ENCODE data around the gene FAM153A. TPM values are rescaled to one million over a fixed set of nuclear protein-coding genes. Genes with fewer than 3 reads are reported as not detected.
"Not testable (repeated sequence)": the region's sequence is repeated elsewhere in the genome, so short reads cannot be mapped to it uniquely, and the experiment has no call there.

FAM153A gene
- total RNA-seq, 4 donors from 2014 or later = 2.1 to 15.7 (median 9.7) TPM

DNA sequence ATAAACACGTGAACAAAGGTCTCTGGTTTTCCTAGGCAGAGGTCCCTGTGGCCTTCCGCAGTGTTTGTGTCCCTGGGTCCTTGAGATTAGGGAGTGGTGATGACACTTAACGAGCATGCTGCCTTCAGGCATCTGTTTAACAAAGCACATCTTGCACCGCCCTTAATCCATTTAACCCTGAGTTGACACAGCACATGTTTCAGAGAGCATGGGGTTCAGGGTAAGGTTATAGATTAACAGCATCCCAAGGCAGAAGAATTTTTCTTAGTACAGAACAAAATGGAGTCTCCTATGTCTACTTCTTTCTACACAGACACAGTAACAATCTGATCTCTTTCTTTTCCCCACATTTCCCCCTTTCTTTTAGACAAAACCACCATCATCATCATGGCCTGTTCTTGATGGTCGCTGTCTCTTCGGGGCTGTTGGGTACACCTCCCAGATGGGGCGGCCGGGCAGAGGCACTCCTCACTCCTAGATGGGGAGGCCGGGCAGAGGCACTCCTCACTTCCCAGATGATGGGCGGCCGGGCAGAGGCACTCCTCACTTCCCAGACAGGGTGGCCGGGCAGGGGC lies 87.3 kb downstream of the FAM153A start:
- DNase-seq (ENCODE audit: low spot score in 2 of 2); H3K4me1 ChIP-seq; H3K36me3 ChIP-seq; H3K4me3 ChIP-seq; H3K9me3 ChIP-seq; H3K27me3 ChIP-seq; H3K27ac ChIP-seq: not testable (repeated sequence)
- 70 to 99% methylated on average over 7 to 9 of the region's 12 CpGs for WGBS, 2 donors

DNA sequence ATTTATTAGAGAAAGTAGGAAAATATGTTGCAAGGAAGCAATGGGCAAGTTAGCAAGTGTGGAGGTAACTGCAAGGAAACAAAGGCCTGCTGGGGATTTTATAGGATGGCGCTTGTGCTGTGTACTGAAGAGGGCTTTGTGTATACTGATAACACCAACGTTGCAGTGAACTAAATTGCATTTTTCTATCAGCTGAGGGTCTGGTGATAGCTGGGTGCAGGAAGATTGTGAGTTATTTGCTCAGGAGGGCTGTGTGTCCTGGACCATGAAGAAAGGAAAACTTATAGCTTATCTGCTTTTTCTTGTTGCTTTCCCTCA lies 88.2 kb downstream of the FAM153A start:
- not testable (repeated sequence) for H3K27ac ChIP-seq; H3K4me1 ChIP-seq; H3K27me3 ChIP-seq; H3K36me3 ChIP-seq; DNase-seq (ENCODE audit: low spot score in 2 of 2); H3K4me3 ChIP-seq; H3K9me3 ChIP-seq
- WGBS, 2 donors = no CpG with 5 or more reads among the region's 2 CpGs

DNA sequence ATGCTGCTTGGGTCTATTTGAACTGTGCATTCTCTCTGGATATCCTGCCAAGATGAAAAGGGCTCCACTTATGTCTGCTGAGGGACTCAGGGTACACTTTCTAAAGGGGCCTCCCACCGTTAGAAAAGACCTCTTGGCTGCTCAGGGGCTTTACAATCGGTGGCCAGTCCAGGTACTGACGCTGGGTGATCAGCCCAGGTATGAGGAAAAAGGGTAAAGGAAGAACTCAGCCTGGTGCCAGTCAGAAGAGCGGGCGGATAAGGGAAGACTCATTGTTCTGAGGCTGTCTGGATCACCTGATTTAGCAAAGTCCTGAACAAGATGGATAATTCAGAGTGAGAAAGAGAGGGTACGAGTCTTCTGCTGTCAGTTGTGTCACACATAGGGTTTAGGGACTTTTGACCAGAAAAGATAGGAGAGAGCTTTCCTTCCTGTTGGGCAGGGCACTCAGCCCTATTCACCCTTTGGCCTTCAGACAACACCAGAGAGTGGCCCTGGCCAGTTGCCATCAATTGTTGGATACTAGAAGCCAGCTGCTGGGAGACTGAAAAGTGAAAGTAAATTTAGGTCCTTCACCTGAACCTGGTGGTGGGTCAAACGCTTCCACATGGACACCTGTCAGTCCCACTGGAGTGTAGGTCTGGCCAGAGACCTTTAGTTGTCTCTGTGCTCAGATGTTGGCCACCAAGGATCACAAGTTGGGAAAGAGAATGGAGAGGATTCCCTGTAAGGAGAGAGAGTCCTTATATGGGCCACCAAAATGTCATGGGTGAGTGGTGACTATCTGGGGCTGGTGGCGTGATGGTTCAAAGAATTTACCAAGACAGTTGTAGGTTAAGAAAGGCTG lies 88.8 kb downstream of the FAM153A start:
- H3K9me3 ChIP-seq, H3K27ac ChIP-seq, H3K36me3 ChIP-seq, H3K27me3 ChIP-seq, H3K4me3 ChIP-seq, H3K4me1 ChIP-seq: not testable (repeated sequence)
- peak in 1 of 2 donors; percentile 15 for DNase-seq (ENCODE audit: low spot score in 2 of 2)
- WGBS, 2 donors = 78 to 80% methylated on average over 6 of the region's 8 CpGs

DNA sequence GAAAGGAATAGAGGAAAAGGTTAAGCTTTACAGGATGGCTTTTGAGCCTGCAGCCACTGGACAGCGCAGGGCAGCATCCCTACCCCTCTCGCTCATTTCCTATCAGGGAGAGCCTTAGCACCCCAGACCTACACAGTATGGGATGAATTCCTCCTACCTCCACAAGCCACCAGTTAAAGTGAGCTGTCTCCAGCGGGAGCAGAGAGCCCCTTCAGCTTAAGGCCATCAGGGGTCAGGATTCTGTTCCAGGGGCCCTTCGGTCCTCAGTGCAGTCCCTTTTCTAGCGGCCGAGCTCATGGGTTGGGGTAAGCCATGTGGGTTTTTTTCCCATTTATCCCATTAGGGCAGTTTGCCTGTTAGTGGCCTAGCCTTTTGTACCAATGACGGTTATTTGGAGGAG lies 89.7 kb downstream of the FAM153A start:
- not testable (repeated sequence) for H3K27ac ChIP-seq; H3K4me3 ChIP-seq; H3K4me1 ChIP-seq; H3K36me3 ChIP-seq; H3K9me3 ChIP-seq; H3K27me3 ChIP-seq; DNase-seq (ENCODE audit: low spot score in 2 of 2)
- 40 to 57% methylated on average over 1 to 3 of the region's 7 CpGs for WGBS, 2 donors

DNA sequence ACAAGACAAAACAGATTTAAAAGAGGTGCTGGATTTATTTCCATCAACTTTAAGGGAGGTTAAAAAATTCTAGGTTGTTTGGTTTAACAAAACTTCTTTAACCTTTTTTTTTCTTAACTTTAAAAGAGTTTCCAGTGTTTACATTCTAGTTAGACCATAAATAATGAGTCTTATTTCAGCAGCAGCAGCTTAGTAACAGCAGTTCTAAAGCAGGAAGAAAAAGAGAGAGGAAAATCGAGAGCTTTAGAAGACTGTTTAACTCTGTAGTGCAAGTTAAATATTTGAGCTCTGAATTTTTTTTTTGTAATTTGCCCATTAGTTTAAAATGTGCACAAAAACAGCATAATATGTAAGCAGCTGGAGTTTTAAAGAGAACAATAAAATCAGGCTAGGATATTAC lies 90.2 kb downstream of the FAM153A start:
- H3K36me3 ChIP-seq; H3K27me3 ChIP-seq; H3K27ac ChIP-seq; H3K4me1 ChIP-seq; H3K9me3 ChIP-seq; H3K4me3 ChIP-seq; DNase-seq (ENCODE audit: low spot score in 2 of 2): not testable (repeated sequence)
- WGBS, 2 donors = 0 to 9% methylated on average over 1 of the region's 1 CpG

DNA sequence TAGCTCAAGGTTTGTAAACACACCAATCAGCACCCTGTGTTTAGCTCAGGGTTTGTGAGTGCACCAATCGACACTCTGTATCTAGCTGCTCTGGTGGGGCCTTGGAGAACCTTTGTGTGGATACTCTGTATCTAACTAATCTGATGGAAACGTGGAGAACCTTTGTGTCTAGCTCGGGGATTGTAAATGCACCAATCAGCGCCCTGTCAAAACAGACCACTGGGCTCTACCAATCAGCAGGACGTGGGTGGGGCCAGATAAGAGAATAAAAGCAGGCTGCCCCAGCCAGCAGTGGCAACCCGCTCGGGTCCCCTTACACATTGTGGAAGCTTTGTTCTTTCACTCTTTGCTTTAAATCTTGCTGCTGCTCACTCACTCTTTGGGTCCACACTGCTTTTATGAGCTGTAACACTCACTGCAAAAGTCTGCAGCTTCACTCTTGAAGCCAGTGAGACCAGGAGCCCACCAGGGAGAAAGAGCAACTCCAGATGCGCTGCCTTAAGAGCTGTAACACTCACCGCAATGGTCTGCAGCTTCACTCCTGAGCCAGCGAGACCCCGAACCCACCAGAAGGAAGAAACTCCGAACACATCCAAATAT lies 93.6 kb downstream of the FAM153A start:
- H3K27me3 ChIP-seq; H3K36me3 ChIP-seq; H3K4me3 ChIP-seq; H3K4me1 ChIP-seq; H3K9me3 ChIP-seq; DNase-seq (ENCODE audit: low spot score in 2 of 2); H3K27ac ChIP-seq: not testable (repeated sequence)
- 83 to 87% methylated on average over 9 to 10 of the region's 12 CpGs for WGBS, 2 donors

DNA sequence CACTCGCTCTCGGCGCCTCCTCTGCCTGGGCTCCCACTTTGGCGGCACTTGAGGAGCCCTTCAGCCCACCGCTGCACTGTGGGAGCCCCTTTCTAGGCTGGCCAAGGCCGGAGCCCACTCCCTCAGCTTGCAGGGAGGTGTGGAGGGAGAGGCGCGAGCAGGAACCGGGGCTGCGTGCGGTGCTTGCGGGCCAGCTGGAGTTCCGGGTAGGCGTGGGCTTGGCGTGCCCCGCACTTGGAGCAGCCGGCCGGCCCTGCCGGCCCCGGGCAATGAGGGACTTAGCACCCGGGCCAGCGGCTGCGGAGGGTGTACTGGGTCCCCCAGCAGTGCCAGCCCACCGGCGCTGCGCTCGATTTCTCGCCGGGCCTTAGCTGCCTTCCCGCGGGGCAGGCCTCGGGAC lies 94.6 kb downstream of the FAM153A start:
- not testable (repeated sequence) for H3K9me3 ChIP-seq; H3K4me1 ChIP-seq; H3K27ac ChIP-seq; H3K36me3 ChIP-seq; DNase-seq (ENCODE audit: low spot score in 2 of 2); H3K27me3 ChIP-seq; H3K4me3 ChIP-seq
- 85 to 96% methylated on average over 4 of the region's 32 CpGs for WGBS, 2 donors

DNA sequence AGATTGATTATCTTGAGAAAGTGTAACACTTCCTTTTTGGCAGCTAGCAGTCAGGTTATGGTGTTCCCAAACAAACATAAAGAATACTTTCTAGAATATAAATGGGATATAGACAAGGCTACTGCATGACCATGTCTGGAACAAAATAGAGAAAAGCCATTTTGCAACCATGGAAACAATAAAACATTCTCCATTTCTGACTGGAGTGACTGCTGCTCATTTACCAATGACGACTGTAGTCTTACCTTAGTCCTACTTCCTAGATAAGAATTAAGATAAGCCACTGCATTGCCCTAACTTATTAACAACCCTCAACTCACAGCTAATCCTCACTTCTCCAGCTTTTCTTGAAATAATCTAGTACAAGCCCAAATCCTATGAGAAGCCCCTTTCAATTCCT lies 100.8 kb downstream of the FAM153A start:
- H3K9me3 ChIP-seq; H3K36me3 ChIP-seq; H3K27ac ChIP-seq; H3K27me3 ChIP-seq; DNase-seq (ENCODE audit: low spot score in 2 of 2); H3K4me3 ChIP-seq; H3K4me1 ChIP-seq: not testable (repeated sequence)
- 56 to 71% methylated on average over 1 of the region's 1 CpG for WGBS, 2 donors

Other genes with a start within 250 kb of the FAM153A start
- 100 to 1,000 TPM in 3 of 4 donors, 10 to 100 TPM in 1; 82.4 to 152 (median 115) TPM for gene FAM193B, start 228.3 kb downstream of the FAM153A start, total RNA-seq
- gene TMED9, start 190.7 kb downstream of the FAM153A start, total RNA-seq = 10 to 100 TPM; 83.3 to 97.1 (median 95.8) TPM
- gene B4GALT7, start 182.8 kb downstream of the FAM153A start, total RNA-seq = 10 to 100 TPM; 13.6 to 41.1 (median 29.8) TPM
- not detected for gene PROP1, start 213.3 kb upstream of the FAM153A start, total RNA-seq